Islet precursor cell (in vitro differentiated cells): ENCODE results near the gene KDM4C.
A peak's percentile ranks its signal among the peaks of the same experiment; 100 is the strongest.

Source experiments
- DNase-seq: peaks from one replicate; pipeline ENCODE4 v3.0.0-alpha.2; 2018

The KDM4C gene

DNA sequence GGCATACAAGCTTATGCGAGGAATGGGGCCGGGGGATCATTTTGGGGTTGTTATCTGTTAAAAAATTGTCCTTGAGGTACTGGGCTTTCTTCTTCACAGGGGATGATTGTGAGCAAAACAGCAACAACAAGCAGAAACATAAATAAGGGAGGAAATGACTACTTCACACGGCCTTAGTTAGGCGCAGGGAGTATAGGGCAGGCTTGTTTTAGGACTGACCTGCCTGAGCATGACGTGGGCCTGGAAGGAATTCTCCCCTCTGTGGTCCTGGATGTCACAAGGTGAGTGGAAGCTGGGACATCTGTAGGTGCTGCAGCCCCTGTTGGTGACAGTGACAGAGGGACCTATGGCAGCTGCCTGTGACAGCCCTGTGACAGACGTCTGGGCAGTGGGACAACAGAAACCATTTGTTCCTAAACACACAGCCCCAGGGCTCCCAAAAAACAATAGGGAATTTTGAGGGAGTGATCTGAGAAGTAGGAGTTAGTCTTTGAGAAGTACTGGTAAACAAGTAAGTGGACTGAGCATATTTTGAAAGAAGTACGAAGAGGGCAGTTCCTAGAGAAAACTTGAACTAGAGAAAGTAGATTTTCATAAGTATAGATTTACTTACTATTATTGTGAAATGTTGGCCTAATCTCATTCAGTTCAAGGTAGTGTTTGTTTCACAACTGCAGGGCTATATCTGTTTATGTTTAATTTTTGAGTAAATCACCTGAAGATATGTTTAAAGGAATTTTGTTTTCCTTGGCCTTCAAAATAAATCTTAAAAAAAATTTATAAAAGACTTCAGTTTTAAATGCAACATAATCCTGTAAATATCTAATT, 113.1 kb downstream of the KDM4C start:
- DNase-seq: peak; percentile 75

- no peak for DNase-seq
Observed at GRCh38 chr9:6873857-6874256, 116.1 kb downstream of the KDM4C start.

DNA sequence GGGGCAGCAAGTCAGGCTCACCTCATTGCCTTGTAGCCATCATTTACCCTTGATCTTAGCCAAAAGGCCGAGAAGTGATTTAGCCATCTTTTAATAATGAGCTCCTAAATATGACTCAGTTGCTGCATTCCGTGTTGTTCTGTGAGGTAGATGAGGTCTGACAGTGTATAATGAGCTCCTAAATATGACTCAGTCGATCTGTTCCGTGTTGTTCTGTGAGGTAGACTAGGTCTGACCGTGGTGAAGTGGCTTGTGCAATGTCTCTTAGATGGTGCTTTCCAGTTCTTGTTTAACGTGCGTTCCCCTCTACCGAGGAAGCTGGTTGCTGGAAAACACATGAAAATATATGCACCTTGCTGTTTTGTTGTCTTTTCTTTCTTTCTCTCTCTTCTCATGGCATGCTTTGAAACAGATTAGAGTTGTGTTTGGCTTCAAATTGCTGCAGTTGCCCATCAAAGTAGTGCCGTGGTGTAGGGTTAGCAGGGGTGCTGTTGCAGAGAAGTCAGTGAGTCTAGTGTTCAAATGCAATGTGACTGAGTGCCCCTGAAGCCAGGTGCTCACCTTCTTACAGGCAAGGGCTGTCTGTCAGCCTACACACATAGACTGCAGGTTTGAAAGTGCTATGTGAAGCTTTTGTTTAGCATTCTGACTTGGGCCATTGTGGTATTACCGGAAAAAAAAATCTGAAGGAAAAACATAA, 118.6 kb downstream of the KDM4C start:
- DNase-seq: no peak

DNA sequence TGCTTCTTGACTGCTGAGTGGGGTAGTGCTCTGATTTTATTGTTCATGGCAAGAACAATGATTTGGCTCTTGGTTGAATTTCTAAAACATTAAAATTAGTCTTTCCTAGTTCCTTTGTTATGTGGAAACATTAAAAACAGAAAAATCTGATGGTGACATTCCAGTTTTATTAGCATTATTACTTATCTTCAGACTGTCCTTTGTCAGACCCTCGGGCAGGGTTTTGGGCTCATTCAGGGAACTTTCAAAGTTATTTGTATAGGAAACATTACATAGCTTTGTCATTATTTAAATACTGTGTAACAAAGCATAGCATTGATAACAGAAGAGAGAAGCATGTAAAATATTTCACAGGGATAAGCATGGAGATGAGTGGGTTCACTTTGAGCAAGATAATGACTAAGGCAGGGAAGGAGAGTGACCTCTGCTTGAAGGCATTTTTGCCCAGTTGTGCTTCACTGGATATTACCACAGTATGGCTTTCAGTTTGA, 119.9 kb downstream of the KDM4C start:
- DNase-seq: no peak

- no peak for DNase-seq
Observed at GRCh38 chr9:6880626-6881025, 122.9 kb downstream of the KDM4C start.

DNA sequence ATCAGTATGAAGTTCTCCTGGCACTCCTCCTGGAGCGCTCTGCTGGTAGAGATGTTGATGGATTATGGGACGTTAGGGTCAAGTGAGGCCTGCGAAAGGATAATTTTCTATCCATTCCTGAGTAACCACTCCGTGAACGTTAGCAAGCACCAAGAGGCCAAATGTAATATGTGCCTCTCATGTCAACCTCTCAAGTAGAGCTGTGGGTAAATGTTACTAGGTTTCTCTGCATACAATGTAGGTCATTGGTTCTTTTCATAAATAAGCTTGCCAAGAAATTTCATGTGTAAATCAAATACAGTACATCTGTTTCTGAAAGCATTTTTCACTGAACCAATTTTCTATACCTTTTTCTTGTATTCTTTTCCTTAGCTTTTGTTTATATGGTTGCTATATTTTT, 126.3 kb downstream of the KDM4C start:
- no peak for DNase-seq

- no peak for DNase-seq
Observed at GRCh38 chr9:6884990-6885389, 127.2 kb downstream of the KDM4C start.

- DNase-seq: no peak
Observed at GRCh38 chr9:6887051-6887450, 129.3 kb downstream of the KDM4C start.

DNA sequence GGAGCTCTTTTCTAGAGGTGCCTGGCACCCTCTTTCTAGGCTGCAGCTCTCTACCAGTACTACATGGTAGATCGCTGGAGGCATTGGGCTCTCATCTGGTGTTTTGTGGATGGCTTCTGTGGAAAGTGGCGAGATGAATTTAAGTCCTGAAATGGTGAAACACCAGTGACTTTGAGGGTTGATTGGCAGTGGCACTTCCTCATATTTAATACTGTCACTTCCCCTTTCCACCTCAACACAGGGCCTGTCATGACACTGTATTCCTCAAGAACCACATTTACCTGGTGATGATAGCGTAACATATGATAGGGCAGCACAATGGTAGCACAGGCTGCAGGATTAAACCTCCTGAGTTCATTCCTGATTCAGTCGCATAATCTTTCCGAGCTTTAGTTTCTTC, 132.1 kb downstream of the KDM4C start:
- no peak for DNase-seq

DNA sequence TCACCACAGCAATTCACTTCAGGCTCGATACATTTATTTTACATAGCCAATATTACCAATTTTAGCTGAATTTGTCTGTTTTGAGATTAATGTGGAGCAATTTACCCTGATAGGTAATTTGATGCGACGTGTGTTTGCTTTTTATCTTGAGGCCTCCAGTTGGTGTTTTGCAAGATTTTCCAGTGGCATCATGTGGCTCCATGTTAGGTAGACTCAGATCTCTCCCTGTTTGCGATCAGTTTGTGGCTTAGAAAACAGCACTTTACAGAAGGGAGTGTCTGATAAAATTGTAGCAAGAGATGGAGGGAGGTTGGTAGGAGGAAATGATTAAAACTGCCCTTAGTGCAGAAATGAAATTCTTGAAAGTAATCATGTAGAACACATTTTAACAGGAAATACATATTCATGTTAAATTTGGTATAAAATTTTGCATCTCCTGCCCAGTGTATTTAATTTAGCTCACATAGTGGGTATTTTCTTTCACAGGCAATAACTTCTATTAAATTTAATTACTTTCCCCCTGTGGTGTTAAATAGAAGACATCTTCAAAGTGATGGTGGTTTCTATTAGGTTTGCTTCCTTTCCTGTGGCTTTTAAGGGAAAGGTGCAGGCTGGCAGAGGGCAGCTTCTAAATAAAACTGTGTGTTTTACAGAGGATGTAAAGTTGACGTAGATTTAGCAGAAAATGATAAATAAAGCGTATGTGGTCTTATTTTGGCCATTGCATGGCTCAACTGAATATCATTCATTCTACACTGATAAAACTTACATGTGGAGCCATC, 135.8 kb downstream of the KDM4C start:
- DNase-seq: no peak

DNA sequence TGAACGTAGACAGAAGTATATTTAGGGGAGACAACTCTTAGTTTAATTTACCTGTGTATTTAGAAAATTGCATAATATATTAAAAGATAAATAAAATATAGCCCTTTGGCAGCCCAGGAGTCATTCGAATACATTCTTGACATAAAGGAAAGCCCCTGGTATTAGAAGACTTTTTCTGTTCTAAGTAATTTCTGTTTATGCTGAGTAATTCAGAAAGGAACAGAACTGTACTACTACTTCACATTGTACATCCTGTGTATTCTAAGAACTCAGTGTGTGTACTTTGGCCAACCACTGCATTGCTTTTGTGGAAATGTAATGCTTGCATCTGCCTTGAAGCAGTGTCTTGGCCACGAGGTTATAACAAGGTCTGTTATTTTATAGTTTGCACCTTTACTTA, 136.4 kb downstream of the KDM4C start:
- no peak for DNase-seq

GRCh38 chr9:6895754-6896153, 138.0 kb downstream of the KDM4C start:
- no peak for DNase-seq

GRCh38 chr9:6896562-6896961, 138.8 kb downstream of the KDM4C start:
- DNase-seq: no peak

DNA sequence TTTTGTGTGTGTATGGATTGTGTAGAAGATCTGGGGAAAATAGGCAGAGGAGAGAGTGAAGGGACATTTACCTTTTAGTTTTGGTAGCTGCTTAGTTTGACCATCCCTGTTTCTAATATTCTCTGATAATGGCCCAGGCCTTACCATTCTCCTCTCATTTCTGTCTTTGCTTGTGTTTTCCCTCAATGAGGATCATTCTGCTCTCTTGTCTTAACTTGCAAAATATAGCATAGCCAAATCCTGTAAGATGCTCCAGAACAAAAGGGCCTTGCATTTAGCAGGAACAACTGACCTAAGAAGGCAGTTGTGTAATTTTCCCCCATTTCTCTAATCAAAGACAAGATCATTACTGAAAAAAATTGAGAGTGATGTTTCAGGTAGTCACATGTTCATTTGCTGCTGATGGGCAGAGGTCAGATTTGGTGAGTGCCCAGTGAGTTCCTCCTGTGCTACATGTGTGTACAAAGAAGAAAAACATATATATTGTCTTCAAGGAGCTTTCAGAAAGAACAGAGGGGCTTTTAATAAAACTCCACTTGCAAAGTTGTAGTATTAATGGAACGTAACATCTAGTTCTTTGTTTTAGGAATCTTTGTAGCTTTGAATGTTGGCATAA, 139.5 kb downstream of the KDM4C start:
- DNase-seq: no peak

- DNase-seq: no peak
Observed at GRCh38 chr9:6897898-6898302, 140.1 kb downstream of the KDM4C start.

GRCh38 chr9:6899274-6899673, 141.5 kb downstream of the KDM4C start:
- no peak for DNase-seq

- DNase-seq: no peak
Observed at GRCh38 chr9:6900440-6900883, 142.7 kb downstream of the KDM4C start.

DNA sequence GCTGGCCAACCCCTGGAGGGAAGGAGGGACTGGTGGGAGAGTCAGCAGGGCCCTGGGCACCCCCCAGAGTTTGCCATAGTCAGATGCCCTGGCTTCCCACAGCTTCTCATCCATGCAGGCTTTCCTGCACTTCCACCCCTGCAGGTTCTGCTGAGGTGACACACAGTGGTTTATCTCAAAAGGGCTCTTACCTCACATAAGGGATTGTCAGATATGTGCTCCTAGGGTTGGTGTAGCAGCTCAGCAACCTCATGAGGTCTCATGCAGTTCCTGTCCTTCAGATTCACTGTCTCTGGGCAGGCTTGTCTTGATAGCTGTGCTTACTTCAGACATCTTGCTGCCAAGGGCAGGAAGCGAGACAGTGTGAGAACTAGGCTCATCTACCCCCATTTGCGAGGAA, 143.4 kb downstream of the KDM4C start:
- DNase-seq: no peak

DNA sequence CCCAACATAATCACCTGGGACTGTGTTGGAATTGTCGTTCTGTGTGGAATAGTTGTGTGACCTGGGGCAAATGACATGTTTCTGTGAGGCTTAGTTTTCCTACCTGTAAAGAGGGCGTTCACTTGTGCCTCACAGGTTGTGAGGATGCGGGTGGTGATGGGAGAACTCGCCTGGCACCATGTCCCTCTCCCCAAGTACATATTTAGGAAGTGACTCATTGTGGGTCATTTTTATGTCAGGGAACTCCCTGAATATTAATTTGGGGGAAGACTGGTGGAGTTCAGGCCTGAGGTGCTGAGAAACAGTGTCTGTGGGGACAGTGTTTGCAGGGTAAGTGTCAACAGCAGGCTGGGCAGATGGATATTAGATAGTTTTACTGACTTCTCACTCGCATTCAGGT, 144.7 kb downstream of the KDM4C start:
- no peak for DNase-seq

DNA sequence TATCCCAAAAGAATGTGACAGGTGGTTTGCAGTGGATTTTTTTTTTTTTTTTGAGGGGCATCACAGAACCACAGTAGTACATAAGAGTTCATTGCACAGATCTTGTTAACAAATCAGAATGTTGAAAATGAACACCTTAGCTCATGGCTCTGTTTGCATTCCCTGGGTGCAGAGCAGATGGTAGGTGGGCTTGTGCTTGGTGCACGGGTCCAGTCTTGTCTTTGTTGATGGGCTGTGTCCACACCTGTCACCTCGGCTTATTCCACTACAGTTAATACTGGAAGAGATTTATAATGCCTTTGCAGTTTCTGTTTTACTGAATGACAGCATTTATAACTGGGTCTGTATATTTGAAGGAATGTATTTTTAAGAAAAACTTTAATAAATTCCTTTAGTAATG, 146.6 kb downstream of the KDM4C start:
- DNase-seq: no peak

DNA sequence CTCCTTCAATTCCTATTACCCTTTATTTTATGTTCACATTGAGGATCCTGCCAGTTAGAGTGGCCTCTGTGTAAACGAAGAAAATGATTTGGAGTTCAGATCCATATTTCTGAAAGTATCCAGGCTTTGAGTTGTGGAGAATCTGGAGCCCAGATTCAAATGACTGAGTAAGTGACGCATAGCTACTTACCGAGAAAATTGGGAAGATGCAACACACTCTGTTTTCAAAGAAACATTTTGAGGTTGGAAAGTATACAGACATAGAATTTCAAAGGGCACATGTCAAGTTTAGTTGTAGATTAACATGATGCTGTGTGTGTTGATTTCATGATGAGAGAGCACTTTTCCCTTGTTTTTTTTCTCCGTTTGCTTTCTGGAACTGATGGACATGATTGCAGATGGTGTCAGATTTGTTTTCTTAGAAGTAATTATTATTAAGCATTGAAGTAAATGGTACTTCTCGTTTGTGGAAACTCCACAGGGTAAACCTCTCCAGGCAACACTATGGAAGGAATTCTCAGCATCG, 148.1 kb downstream of the KDM4C start:
- DNase-seq: no peak

GRCh38 chr9:6907772-6908381, 150.1 kb downstream of the KDM4C start:
- no peak for DNase-seq
